HG02973 (cell line): ENCODE results near the gene FAM234B.

ENCODE experiments used
- ATAC-seq: cut with Tn5 transposase; IDR thresholded peaks from one replicate; pipeline ENCODE4 v1.9.1; 2021; ENCODE audit warnings: moderate library complexity; ENCODE audit not compliant: unreplicated experiment

FAM234B gene

GRCh38 chr12:13112968-13113367, 68.8 kb downstream of the FAM234B start:
- ATAC-seq: no peak

GRCh38 chr12:13114251-13115052, 70.3 kb downstream of the FAM234B start:
- no peak for ATAC-seq

GRCh38 chr12:13116259-13116658, 72.1 kb downstream of the FAM234B start:
- ATAC-seq: no peak

- ATAC-seq: no peak
Measured at GRCh38 chr12:13117029-13117428, 72.8 kb downstream of the FAM234B start.

GRCh38 chr12:13119826-13120225, 75.6 kb downstream of the FAM234B start:
- no peak for ATAC-seq

GRCh38 chr12:13120413-13120812, 76.2 kb downstream of the FAM234B start:
- ATAC-seq: no peak

- no peak for ATAC-seq
Measured at GRCh38 chr12:13121568-13121967, 77.4 kb downstream of the FAM234B start.

GRCh38 chr12:13124656-13125505, 80.7 kb downstream of the FAM234B start:
- no peak for ATAC-seq

GRCh38 chr12:13125996-13126395, 81.8 kb downstream of the FAM234B start:
- ATAC-seq: no peak

- ATAC-seq: no peak
Measured at GRCh38 chr12:13126494-13126893, 82.3 kb downstream of the FAM234B start.

GRCh38 chr12:13127444-13127843, 83.3 kb downstream of the FAM234B start:
- ATAC-seq: no peak

GRCh38 chr12:13128291-13128965, 84.2 kb downstream of the FAM234B start:
- no peak for ATAC-seq

- ATAC-seq: no peak
Measured at GRCh38 chr12:13130981-13131380, 86.8 kb downstream of the FAM234B start.
